ENCODE data around the gene UVRAG.

UVRAG gene

GRCh38 chr11:75786101-75786736 lies 28.8 kb upstream of the UVRAG start:
- no peak for DNase-seq
- no peak for TF ChIP-seq CTCF (IDR thresholded peaks at IDR 0.05; ENCODE audit: low read depth, low read length)
- H3K4me3 ChIP-seq (ENCODE audit: low read depth, low read length): no peak overlapping the region

DNA sequence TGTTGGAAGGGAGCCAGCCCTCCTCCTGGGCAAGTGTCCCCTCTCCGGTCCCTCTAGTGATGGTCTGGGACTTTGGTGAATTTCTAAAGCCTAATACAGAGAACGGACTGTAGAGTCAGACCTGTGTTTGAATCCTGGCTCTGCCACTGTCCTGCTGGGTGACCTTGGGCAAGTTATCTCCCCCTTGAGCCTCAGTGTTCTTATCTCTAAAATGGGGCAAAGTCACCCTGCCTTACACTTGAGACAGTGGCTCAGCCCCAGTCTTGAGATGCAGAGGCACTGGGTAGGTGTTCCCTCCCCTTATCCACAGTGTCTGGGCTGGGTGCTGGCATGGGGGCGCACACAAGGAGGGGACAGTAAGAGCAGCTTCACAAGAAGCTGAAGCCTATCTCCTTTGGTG lies 25.5 kb upstream of the UVRAG start:
- Histone ChIP-seq H3K36me3 (no peaks in the 10 kb centered on the region), H3K9me3 (no peaks in the 10 kb centered on the region)
- no peak for TF ChIP-seq CTCF (IDR thresholded peaks at IDR 0.05; ENCODE audit: low read depth, low read length)

More at GRCh38 chr11:75786101-75786736, 28.8 kb upstream of the UVRAG start:
- Histone ChIP-seq H3K9me3 (no peaks in the 10 kb centered on the region), H3K4me1 (no peaks in the 10 kb centered on the region), H3K36me3 (no peaks in the 10 kb centered on the region), H3K27me3 (no peaks in the 10 kb centered on the region)

DNA sequence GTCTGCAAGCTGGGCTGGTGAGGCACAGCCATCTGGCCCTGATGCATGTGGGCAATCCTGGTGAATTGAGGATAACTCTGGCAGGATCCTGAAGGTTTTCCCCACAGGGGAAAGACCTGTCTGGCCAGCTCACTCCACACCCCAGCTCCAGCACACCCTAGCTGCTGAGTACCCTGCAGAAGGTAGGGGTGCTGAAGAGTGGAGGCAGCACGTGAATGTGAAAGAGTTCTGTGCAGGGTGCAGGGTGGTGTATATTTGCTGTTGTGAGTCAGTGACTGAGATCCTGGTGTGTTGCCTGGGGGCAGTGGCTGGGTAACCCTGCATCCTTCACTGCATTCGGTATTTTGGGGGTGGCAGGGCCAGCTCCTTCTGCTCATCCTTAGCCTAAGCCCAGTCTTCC lies 24.0 kb upstream of the UVRAG start:
- H3K4me3 ChIP-seq (ENCODE audit: low read depth, low read length): no peak overlapping the region
- no peak for TF ChIP-seq CTCF (IDR thresholded peaks at IDR 0.05; ENCODE audit: low read depth, low read length)
- no peaks in the 10 kb centered on the region for H3K27me3 ChIP-seq
- H3K9me3 ChIP-seq: no peaks in the 10 kb centered on the region
- DNase-seq: no peak
- H3K36me3 ChIP-seq: no peaks in the 10 kb centered on the region
- no peaks in the 10 kb centered on the region for H3K4me1 ChIP-seq

More for the DNA sequence above, 25.5 kb upstream of the UVRAG start:
- Histone ChIP-seq H3K27me3 (no peaks in the 10 kb centered on the region), H3K4me1 (no peaks in the 10 kb centered on the region), H3K4me3 (ENCODE audit: low read depth, low read length) (no peak overlapping the region)
- DNase-seq: no peak

DNA sequence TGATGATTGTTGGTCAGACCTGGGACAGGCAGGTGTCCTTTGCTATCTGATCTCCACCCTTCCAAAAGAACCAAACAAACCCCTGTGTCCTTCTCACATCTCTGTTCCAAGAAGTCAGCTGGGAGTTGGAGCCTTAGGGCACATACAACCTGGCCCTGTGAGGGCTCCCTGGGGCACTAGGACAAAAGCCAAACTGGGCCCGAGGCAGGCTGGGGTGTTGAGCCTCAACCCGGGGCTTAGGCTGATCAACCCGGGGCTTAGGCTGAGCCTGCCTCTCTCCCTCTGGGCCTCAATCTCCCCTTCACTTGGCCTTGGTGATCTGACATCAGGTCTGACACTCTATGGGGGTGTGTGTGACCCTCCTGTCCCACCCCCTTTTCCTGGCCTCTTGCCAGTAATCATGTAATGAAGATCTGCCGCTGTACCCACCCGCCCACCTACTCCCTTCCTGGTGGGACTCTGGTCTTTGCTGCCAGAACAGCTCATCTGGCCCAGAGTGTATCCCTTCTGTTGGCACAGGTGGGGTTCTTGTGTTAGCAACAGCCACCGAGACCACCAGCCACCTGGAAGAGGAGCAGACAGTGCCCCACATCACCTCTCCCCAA lies 22.8 kb upstream of the UVRAG start:
- TF ChIP-seq CTCF (IDR thresholded peaks at IDR 0.05; ENCODE audit: low read depth, low read length): no peak
- no peak overlapping the region for H3K4me3 ChIP-seq (ENCODE audit: low read depth, low read length)
- H3K4me1 ChIP-seq: no peaks in the 10 kb centered on the region
- no peaks in the 10 kb centered on the region for H3K9me3 ChIP-seq
- no peak for DNase-seq
- no peaks in the 10 kb centered on the region for H3K27me3 ChIP-seq
- no peaks in the 10 kb centered on the region for H3K36me3 ChIP-seq

GRCh38 chr11:75792997-75793800 lies 21.8 kb upstream of the UVRAG start:
- H3K9me3 ChIP-seq: no peaks in the 10 kb centered on the region
- H3K4me1 ChIP-seq: no peaks in the 10 kb centered on the region
- no peak for DNase-seq
- H3K36me3 ChIP-seq: no peaks in the 10 kb centered on the region
- TF ChIP-seq CTCF (IDR thresholded peaks at IDR 0.05; ENCODE audit: low read depth, low read length): no peak
- no peaks in the 10 kb centered on the region for H3K27me3 ChIP-seq
- H3K4me3 ChIP-seq (ENCODE audit: low read depth, low read length): no peak overlapping the region

DNA sequence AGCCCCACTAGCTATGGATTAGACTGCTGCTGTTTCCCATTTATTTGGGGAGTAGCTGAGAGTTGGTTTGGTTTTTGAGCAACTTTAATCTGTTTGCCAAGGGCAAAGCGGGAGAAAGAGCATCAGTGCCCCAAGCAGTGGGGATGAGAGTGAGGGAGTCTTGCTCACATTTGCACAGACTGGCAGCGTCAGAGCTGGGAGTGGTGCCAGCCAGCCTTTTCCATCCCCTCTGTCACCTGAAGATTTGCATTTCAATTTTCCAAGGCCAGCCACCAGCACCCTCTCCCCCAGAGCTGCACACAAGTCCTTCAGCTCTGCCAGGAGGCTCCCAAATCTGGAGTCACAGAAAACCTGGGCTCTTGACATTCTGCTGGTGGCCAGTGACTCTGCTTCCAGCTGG lies 21.0 kb upstream of the UVRAG start:
- no peaks in the 10 kb centered on the region for H3K9me3 ChIP-seq
- H3K27me3 ChIP-seq: no peaks in the 10 kb centered on the region
- no peak overlapping the region for H3K4me3 ChIP-seq (ENCODE audit: low read depth, low read length)
- DNase-seq: no peak
- no peaks in the 10 kb centered on the region for H3K36me3 ChIP-seq
- TF ChIP-seq CTCF (IDR thresholded peaks at IDR 0.05; ENCODE audit: low read depth, low read length): no peak
- H3K4me1 ChIP-seq: no peaks in the 10 kb centered on the region
